CD4-positive, alpha-beta T cell (primary cell): ENCODE data around the gene MPG. TPM values are rescaled to one million over a fixed set of nuclear protein-coding genes. Genes with fewer than 3 reads are reported as not detected.
A peak's percentile ranks its signal among the peaks of the same experiment; 100 is the strongest.

Experiments used
- ATAC-seq: fragments of 200-7000 bp; cut with Tn5 transposase; one replicate; pipeline ENCODE4 v1.10.0; 2022; ENCODE audit warnings: mild to moderate bottlenecking; ENCODE audit not compliant: poor library complexity
- CTCF ChIA-PET: fragments of 350-600 bp; sonication (Branson Sonifier 250); formaldehyde crosslinking; loops from one replicate; lab custom pipeline; 2021; ENCODE audit warnings: antibody characterized with exemption, inconsistent platforms; lab: Charles Lee
- POLR2A ChIA-PET: fragments of 350-600 bp; sonication (Branson Sonifier 250); formaldehyde crosslinking; loops from one replicate; lab custom pipeline; 2021; ENCODE audit warnings: antibody characterized with exemption, inconsistent platforms; lab: Charles Lee
- DNase-seq, 14 experiments: peaks; one replicate each; pipeline ENCODE4 v3.0.0-alpha.2; 2013 to 2020; ENCODE audit warnings: mixed read lengths in 2 of 14
- H3K27ac ChIP-seq, 2 donors: one replicate each; pipeline versions ENCODE4 v1.5.1 to v1.7.0; 2013; ENCODE audit warnings: low read length in 2 of 2, low read depth in 1 of 2, mild to moderate bottlenecking in 1 of 2
- H3K27me3 ChIP-seq, 2 experiments: 1 replicate in 1 of 2; 2 replicates in 1 of 2; pipeline versions ENCODE4 v1.6.1 to v1.7.0; 2013; ENCODE audit warnings: low read length in 2 of 2, control low read depth in 1 of 2, mild to moderate bottlenecking in 1 of 2, moderate library complexity in 1 of 2; ENCODE audit not compliant: insufficient read depth in 2 of 2, control insufficient read depth in 1 of 2
- H3K36me3 ChIP-seq: one replicate; pipeline ENCODE4 v1.6.1; 2013; ENCODE audit warnings: low read length, control low read depth; ENCODE audit not compliant: insufficient read depth
- H3K4me1 ChIP-seq: one replicate; pipeline ENCODE4 v1.6.1; 2013; ENCODE audit warnings: low read length, control low read depth; ENCODE audit not compliant: insufficient read depth
- H3K4me3 ChIP-seq: one replicate; pipeline ENCODE4 v1.5.1; 2013; ENCODE audit warnings: mild to moderate bottlenecking, low read length, moderate library complexity
- H3K9me3 ChIP-seq, 2 experiments: 1 replicate in 1 of 2; 2 replicates in 1 of 2; pipeline versions ENCODE4 v1.6.1 to v1.7.0; 2013; ENCODE audit warnings: low read length in 2 of 2, mild to moderate bottlenecking in 2 of 2, control low read depth in 1 of 2, moderate library complexity in 1 of 2; ENCODE audit not compliant: control insufficient read depth in 1 of 2, insufficient read depth in 1 of 2
- H3K27ac Mint-ChIP-seq: one replicate; pipeline ENCODE4 v1.8.0; 2020; ENCODE audit warnings: mixed read lengths
- H3K27me3 Mint-ChIP-seq: one replicate; pipeline ENCODE4 v1.8.0; 2021; ENCODE audit warnings: mixed read lengths
- H3K36me3 Mint-ChIP-seq: one replicate; pipeline ENCODE4 v1.8.0; 2021; ENCODE audit warnings: low read depth, mixed read lengths
- H3K4me1 Mint-ChIP-seq: one replicate; pipeline ENCODE4 v1.8.0; 2021; ENCODE audit warnings: low read depth, mixed read lengths
- H3K4me3 Mint-ChIP-seq: one replicate; pipeline ENCODE4 v1.8.0; 2020; ENCODE audit warnings: mild to moderate bottlenecking, mixed read lengths
- H3K9me3 Mint-ChIP-seq: one replicate; pipeline ENCODE4 v1.8.0; 2020; ENCODE audit warnings: mixed read lengths
- CTCF ChIP-seq: fragments of 200-600 bp; IDR thresholded peaks from one replicate; pipeline ENCODE4 v1.8.0; 2022; ENCODE audit warnings: antibody characterized with exemption, mild to moderate bottlenecking
- intact Hi-C, 2 experiments: fragments of 100-400 bp; cut with DNase I in 1 of 2; cut with micrococcal nuclease in 1 of 2; formaldehyde crosslinking; loops; one replicate each; pipeline versions ENCODE4 v1.15.1 to v1.9.0; 2023 to 2025; cut with DNase I, micrococcal nuclease
- total RNA-seq, 174 experiments: library from RNA in 2 of 174; stranded (reverse) in 2 of 174; gene quantifications; one replicate each; pipeline ENCODE4 v1.2.3 and lab custom pipeline; 2021 to 2026

MPG gene
- total RNA-seq, 2 experiments from 2014 or later: 14.1 to 17.1 TPM

GRCh38 chr16:117379-118365 is 39.6 kb downstream of the MPG start:
- Histone ChIP-seq H3K4me3 (no peak overlapping the region), H3K36me3 (peaks cover 12% of the 10 kb centered on the region), H3K4me1 (peaks cover 5% of the 10 kb centered on the region), H3K27me3 (no peaks in the 10 kb centered on the region), H3K9me3 (no peaks in the 10 kb centered on the region), H3K27ac (no peak overlapping the region)
- ATAC-seq (peak; percentile 87), DNase-seq (peak; percentile 53 to 81 (median 62))
- Mint-ChIP-seq H3K9me3 (no peaks in the 10 kb centered on the region), H3K36me3 (peaks cover 47% of the 10 kb centered on the region), H3K4me1 (peaks cover 11% of the 10 kb centered on the region), H3K27me3 (no peaks in the 10 kb centered on the region), H3K27ac (no peak overlapping the region), H3K4me3 (no peak overlapping the region)
- ChIA-PET POLR2A (interaction anchor here (1.8 kb wide), 1 partner anchor 11 kb away, joined by 4 read pairs; no protein-coding TSS in a partner anchor), CTCF (interaction anchor here (0.9 to 3.6 kb wide), 5 partner anchors 11 to 244 kb away, joined by 3 to 11 read pairs (median 3); partner anchors contain the start of gene HBQ1)
- intact Hi-C loops: loop anchor here (1.0 kb wide), 2 partner anchors 64 to 245 kb away; no protein-coding TSS in a partner anchor
- peak; percentile 81 for TF ChIP-seq CTCF

- CTCF ChIA-PET: interaction anchor here (0.9 to 3.6 kb wide), 2 partner anchors 12 to 63 kb away, joined by 3 to 11 read pairs; no protein-coding TSS in a partner anchor
- Mint-ChIP-seq H3K27me3 (no peaks in the 10 kb centered on the region), H3K4me1 (peaks cover 11% of the 10 kb centered on the region), H3K27ac (no peak overlapping the region), H3K4me3 (no peak overlapping the region), H3K9me3 (no peaks in the 10 kb centered on the region), H3K36me3 (peaks cover 46% of the 10 kb centered on the region)
- TF ChIP-seq CTCF: no peak
- intact Hi-C loops: loop anchor here (1.0 kb wide), 2 partner anchors 62 to 243 kb away; no protein-coding TSS in a partner anchor
- ATAC-seq: no peak
- peaks cover 5% of the 10 kb centered on the region for H3K4me1 ChIP-seq
- H3K4me3 ChIP-seq: no peak overlapping the region
- no peak overlapping the region for H3K27ac ChIP-seq
- no peak for DNase-seq
- peaks cover 7% of the 10 kb centered on the region for H3K36me3 ChIP-seq
- POLR2A ChIA-PET: interaction anchor here (1.8 kb wide), 1 partner anchor 12 kb away, joined by 4 read pairs; no protein-coding TSS in a partner anchor
- H3K9me3 ChIP-seq: no peaks in the 10 kb centered on the region
- no peaks in the 10 kb centered on the region for H3K27me3 ChIP-seq
These were observed 40.8 kb downstream of the MPG start for GRCh38 chr16:118857-119256.

GRCh38 chr16:119295-119694 is 41.3 kb downstream of the MPG start:
- Mint-ChIP-seq H3K27ac (no peak overlapping the region), H3K4me3 (no peak overlapping the region)

More at GRCh38 chr16:119295-119694, 41.3 kb downstream of the MPG start:
- H3K36me3 ChIP-seq: peaks cover 6% of the 10 kb centered on the region
- ChIA-PET POLR2A (interaction anchor here (1.8 kb wide), 1 partner anchor 12 kb away, joined by 4 read pairs; no protein-coding TSS in a partner anchor), CTCF (no interaction called here)
- no peak for ATAC-seq
- Mint-ChIP-seq H3K36me3 (peaks cover 46% of the 10 kb centered on the region), H3K9me3 (no peaks in the 10 kb centered on the region), H3K27me3 (no peaks in the 10 kb centered on the region), H3K4me1 (peaks cover 11% of the 10 kb centered on the region)
- H3K9me3 ChIP-seq: no peaks in the 10 kb centered on the region
- H3K4me1 ChIP-seq: peaks cover 5% of the 10 kb centered on the region
- no peak overlapping the region for H3K4me3 ChIP-seq
- intact Hi-C loops: no loop called here
- TF ChIP-seq CTCF: no peak
- no peak for DNase-seq
- no peak overlapping the region for H3K27ac ChIP-seq
- H3K27me3 ChIP-seq: no peaks in the 10 kb centered on the region
